ENCODE results near the gene HINFP.
A peak's percentile ranks its signal among the peaks of the same experiment; 100 is the strongest.
"Not testable (repeated sequence)": the region's sequence is repeated elsewhere in the genome, so short reads cannot be mapped to it uniquely, and the experiment has no call there.

Gene HINFP

DNA sequence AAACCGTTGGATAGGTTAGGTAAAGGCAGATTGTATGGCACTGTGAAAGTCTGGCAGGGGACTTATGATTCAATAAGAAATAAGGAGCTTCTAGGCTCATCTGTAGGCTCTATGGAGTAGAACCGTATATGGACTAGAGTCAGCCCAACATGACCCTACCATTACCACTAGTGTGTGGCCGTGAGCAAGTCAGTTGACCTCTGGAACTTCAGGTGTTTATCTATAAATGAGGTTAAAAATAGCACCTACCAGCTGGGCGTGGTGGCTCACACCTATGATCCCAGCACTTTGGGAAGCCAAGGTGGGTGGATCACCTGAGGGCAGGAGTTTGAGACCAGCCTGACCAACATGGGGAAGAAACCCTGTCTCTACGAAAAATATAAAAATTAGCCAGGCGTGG is 4.4 kb downstream of the HINFP start:
- H3K27ac ChIP-seq (ENCODE audit: low read length), result no peak overlapping the region

GRCh38 chr11:119126675-119127268 is 5.4 kb downstream of the HINFP start:
- Histone ChIP-seq H3K27ac (ENCODE audit: low read length) (no peak overlapping the region), H3K4me3 (ENCODE audit: low read length) (no peak overlapping the region), H3K4me1 (ENCODE audit: insufficient read depth, low read length) (peaks cover 6% of the 10 kb centered on the region), H3K9ac (ENCODE audit: low read depth, low read length) (no peak overlapping the region), H3K27me3 (ENCODE audit: insufficient read depth, low read length) (no peaks in the 10 kb centered on the region), H3K9me3 (ENCODE audit: insufficient read depth, low read depth, low read length) (no peaks in the 10 kb centered on the region), H3K36me3 (ENCODE audit: insufficient read depth, low read depth, low read length) (peaks cover 33% of the 10 kb centered on the region)

More for the DNA sequence above, 4.4 kb downstream of the HINFP start:
- Histone ChIP-seq H3K9me3 (ENCODE audit: insufficient read depth, low read depth, low read length) (no peaks in the 10 kb centered on the region), H3K27me3 (ENCODE audit: insufficient read depth, low read length) (no peaks in the 10 kb centered on the region), H3K4me1 (ENCODE audit: insufficient read depth, low read length) (peaks cover 6% of the 10 kb centered on the region), H3K9ac (ENCODE audit: low read depth, low read length) (no peak overlapping the region), H3K36me3 (ENCODE audit: insufficient read depth, low read depth, low read length) (peaks cover 24% of the 10 kb centered on the region), H3K4me3 (ENCODE audit: low read length) (no peak overlapping the region)

DNA sequence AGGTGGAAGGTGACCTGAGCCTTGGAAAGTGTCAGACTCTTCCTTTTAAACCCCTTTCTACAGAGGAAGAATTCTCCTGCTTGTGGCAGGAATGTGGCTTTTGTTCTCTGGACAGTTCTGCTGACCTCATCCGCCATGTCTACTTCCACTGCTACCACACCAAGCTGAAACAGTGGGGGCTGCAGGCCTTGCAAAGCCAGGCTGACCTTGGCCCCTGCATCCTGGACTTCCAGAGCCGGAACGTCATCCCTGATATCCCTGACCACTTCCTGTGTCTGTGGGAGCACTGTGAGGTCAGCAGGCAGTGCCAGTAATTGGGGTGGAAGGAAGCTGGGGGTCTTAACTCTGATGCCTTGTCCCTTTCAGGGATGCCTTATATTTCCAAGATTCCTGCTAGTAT is 9.3 kb downstream of the HINFP start:
- no peak overlapping the region for H3K27ac ChIP-seq (ENCODE audit: low read length)
- H3K36me3 ChIP-seq (ENCODE audit: insufficient read depth, low read depth, low read length), result peaks cover 56% of the 10 kb centered on the region
- H3K4me3 ChIP-seq (ENCODE audit: low read length), result no peak overlapping the region
- H3K9me3 ChIP-seq (ENCODE audit: insufficient read depth, low read depth, low read length), result no peaks in the 10 kb centered on the region
- no peaks in the 10 kb centered on the region for H3K4me1 ChIP-seq (ENCODE audit: insufficient read depth, low read length)
- H3K27me3 ChIP-seq (ENCODE audit: insufficient read depth, low read length), result no peaks in the 10 kb centered on the region
- H3K9ac ChIP-seq (ENCODE audit: low read depth, low read length), result no peak overlapping the region

- H3K36me3 ChIP-seq (ENCODE audit: insufficient read depth, low read depth, low read length), result peaks cover 53% of the 10 kb centered on the region
- H3K9me3 ChIP-seq (ENCODE audit: insufficient read depth, low read depth, low read length), result no peaks in the 10 kb centered on the region
- H3K9ac ChIP-seq (ENCODE audit: low read depth, low read length), result no peak overlapping the region
- H3K4me3 ChIP-seq (ENCODE audit: low read length), result no peak overlapping the region
- no peak overlapping the region for H3K27ac ChIP-seq (ENCODE audit: low read length)
- no peaks in the 10 kb centered on the region for H3K4me1 ChIP-seq (ENCODE audit: insufficient read depth, low read length)
- H3K27me3 ChIP-seq (ENCODE audit: insufficient read depth, low read length), result no peaks in the 10 kb centered on the region
Observed at GRCh38 chr11:119134389-119134978, 13.1 kb downstream of the HINFP start.

GRCh38 chr11:119139276-119139675 is 17.9 kb downstream of the HINFP start:
- H3K27ac ChIP-seq (ENCODE audit: low read length); H3K9me3 ChIP-seq (ENCODE audit: insufficient read depth, low read depth, low read length); H3K4me3 ChIP-seq (ENCODE audit: low read length); H3K27me3 ChIP-seq (ENCODE audit: insufficient read depth, low read length); H3K4me1 ChIP-seq (ENCODE audit: insufficient read depth, low read length); H3K36me3 ChIP-seq (ENCODE audit: insufficient read depth, low read depth, low read length); H3K9ac ChIP-seq (ENCODE audit: low read depth, low read length): not testable (repeated sequence)

DNA sequence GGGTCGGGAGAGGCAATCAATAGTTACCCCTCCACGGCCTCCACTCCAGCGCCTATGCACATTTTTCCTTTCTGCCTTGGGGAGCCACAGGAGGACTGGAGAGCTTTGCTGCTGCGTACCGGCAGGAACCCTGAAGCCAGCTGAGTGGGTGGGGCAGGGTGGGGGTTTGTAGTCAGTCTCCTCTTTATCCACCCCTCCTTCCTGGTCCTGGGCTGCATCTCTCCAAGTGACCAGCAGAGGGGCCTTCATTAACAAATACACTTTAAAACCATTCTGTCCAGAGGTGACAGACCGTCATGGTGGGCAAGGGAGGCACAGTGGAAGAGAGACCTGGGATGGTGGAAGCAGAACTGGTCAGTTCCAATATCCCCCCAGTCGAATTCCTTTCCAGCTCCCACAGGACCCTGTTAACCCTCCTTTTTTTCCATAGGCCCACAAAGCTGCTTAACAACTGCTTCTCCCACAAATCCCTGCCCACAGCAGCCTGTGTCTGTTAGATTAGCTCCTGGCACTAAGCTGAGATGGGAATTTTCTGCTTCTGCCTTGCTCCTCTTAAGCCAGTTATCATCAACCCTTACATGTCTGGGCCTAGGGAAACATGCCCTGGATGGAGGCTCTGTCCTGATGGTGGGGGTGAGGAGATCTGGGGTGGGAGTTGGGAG is 23.6 kb downstream of the HINFP start:
- no peak overlapping the region for H3K4me3 ChIP-seq (ENCODE audit: low read length)
- H3K27me3 ChIP-seq (ENCODE audit: insufficient read depth, low read length), result peaks cover 47% of the 10 kb centered on the region
- H3K9me3 ChIP-seq (ENCODE audit: insufficient read depth, low read depth, low read length), result no peaks in the 10 kb centered on the region
- H3K36me3 ChIP-seq (ENCODE audit: insufficient read depth, low read depth, low read length), result no peaks in the 10 kb centered on the region
- H3K4me1 ChIP-seq (ENCODE audit: insufficient read depth, low read length), result no peaks in the 10 kb centered on the region
- no peak overlapping the region for H3K27ac ChIP-seq (ENCODE audit: low read length)
- no peak overlapping the region for H3K9ac ChIP-seq (ENCODE audit: low read depth, low read length)

DNA sequence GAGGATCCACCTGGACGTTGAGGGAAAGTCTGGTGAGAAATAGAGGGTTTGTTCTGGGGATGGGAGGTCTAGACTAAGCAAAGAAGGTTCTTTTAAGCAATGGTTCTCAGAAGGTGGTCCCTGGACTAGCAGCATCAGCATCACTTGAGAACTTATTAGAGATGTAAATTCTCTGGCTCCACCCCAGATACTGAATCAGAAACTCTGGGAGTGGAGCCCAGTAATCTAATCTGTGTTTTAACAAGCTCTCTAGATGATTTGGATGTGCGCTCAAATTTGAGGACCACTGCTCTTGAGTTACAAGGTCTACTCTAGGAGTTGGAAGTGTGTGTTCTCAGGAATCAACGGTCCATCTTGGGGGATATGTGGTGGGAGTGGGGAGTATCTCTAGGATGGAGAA is 24.2 kb downstream of the HINFP start:
- Histone ChIP-seq H3K9me3 (ENCODE audit: insufficient read depth, low read depth, low read length) (no peaks in the 10 kb centered on the region), H3K4me3 (ENCODE audit: low read length) (no peak overlapping the region), H3K27me3 (ENCODE audit: insufficient read depth, low read length) (peaks cover 53% of the 10 kb centered on the region), H3K36me3 (ENCODE audit: insufficient read depth, low read depth, low read length) (no peaks in the 10 kb centered on the region), H3K9ac (ENCODE audit: low read depth, low read length) (no peak overlapping the region), H3K4me1 (ENCODE audit: insufficient read depth, low read length) (no peaks in the 10 kb centered on the region), H3K27ac (ENCODE audit: low read length) (no peak overlapping the region)

GRCh38 chr11:119147604-119148333 is 26.4 kb downstream of the HINFP start:
- H3K27me3 ChIP-seq (ENCODE audit: insufficient read depth, low read length), result peaks cover 73% of the 10 kb centered on the region
- no peaks in the 10 kb centered on the region for H3K9me3 ChIP-seq (ENCODE audit: insufficient read depth, low read depth, low read length)

DNA sequence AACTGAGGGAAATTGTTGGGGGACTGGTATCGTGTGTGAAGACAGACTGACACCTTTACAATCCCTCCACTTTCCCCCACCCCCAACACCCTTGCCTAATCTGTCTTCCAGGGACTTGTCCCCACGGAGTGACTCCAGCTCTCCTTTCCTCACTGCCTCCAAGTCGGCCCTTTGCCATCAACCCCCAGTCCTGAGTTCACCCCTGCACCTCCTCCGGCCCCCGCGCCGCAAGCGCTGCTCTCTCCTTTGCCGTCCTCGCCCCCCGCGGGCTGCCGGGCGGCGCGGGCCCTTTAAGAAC is 27.3 kb downstream of the HINFP start:
- no peak overlapping the region for H3K27ac ChIP-seq (ENCODE audit: low read length)
- H3K27me3 ChIP-seq (ENCODE audit: insufficient read depth, low read length), result peaks cover 73% of the 10 kb centered on the region
- H3K9ac ChIP-seq (ENCODE audit: low read depth, low read length), result no peak overlapping the region
- peak overlapping the region; percentile 69; the same call in 1 of the 2 replicates for H3K4me3 ChIP-seq (ENCODE audit: low read length)
- H3K9me3 ChIP-seq (ENCODE audit: insufficient read depth, low read depth, low read length), result no peaks in the 10 kb centered on the region
- H3K36me3 ChIP-seq (ENCODE audit: insufficient read depth, low read depth, low read length), result no peaks in the 10 kb centered on the region
- no peaks in the 10 kb centered on the region for H3K4me1 ChIP-seq (ENCODE audit: insufficient read depth, low read length)

More at GRCh38 chr11:119147604-119148333, 26.4 kb downstream of the HINFP start:
- Histone ChIP-seq H3K4me3 (ENCODE audit: low read length) (no peak overlapping the region), H3K9ac (ENCODE audit: low read depth, low read length) (no peak overlapping the region), H3K36me3 (ENCODE audit: insufficient read depth, low read depth, low read length) (no peaks in the 10 kb centered on the region), H3K27ac (ENCODE audit: low read length) (no peak overlapping the region), H3K4me1 (ENCODE audit: insufficient read depth, low read length) (no peaks in the 10 kb centered on the region)

GRCh38 chr11:119149018-119149785 is 27.8 kb downstream of the HINFP start, which contains the start of gene ABCG4:
TSS of gene ABCG4 (plus strand) at chr11:119149052. CDS start at chr11:119149966, 914 bp downstream.
- no peak within 1 kb of the TSS for H3K9ac ChIP-seq (ENCODE audit: low read depth, low read length)
- no peaks in the 10 kb centered on the region for H3K9me3 ChIP-seq (ENCODE audit: insufficient read depth, low read depth, low read length)
- no peaks in the 10 kb centered on the region for H3K4me1 ChIP-seq (ENCODE audit: insufficient read depth, low read length)
- no peak within 1 kb of the TSS for H3K27ac ChIP-seq (ENCODE audit: low read length)
- peak within 1 kb of the TSS; percentile 69 for H3K4me3 ChIP-seq (ENCODE audit: low read length)
- H3K36me3 ChIP-seq (ENCODE audit: insufficient read depth, low read depth, low read length), result no peaks in the 10 kb centered on the region
- peaks cover 73% of the 10 kb centered on the region for H3K27me3 ChIP-seq (ENCODE audit: insufficient read depth, low read length)

DNA sequence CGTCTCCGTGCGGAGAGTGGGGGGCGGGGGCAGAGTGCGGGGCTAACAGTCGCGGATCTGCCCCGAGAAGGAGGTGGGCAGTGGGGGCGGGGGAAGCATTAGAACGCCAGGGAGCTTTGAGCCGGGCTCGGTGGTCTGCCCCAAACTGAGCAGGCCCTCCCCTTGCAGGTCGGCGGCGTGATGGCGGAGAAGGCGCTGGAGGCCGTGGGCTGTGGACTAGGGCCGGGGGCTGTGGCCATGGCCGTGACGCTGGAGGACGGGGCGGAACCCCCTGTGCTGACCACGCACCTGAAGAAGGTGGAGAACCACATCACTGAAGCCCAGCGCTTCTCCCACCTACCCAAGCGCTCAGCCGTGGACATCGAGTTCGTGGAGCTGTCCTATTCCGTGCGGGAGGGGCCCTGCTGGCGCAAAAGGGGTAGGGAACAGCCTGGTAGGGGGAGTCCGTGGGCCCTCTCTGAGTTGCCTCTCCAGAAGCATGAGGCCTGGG is 28.5 kb downstream of the HINFP start:
- no peaks in the 10 kb centered on the region for H3K9me3 ChIP-seq (ENCODE audit: insufficient read depth, low read depth, low read length)
- peaks cover 76% of the 10 kb centered on the region for H3K27me3 ChIP-seq (ENCODE audit: insufficient read depth, low read length)
- no peaks in the 10 kb centered on the region for H3K4me1 ChIP-seq (ENCODE audit: insufficient read depth, low read length)
- no peak overlapping the region for H3K9ac ChIP-seq (ENCODE audit: low read depth, low read length)
- peak overlapping the region; percentile 69 for H3K4me3 ChIP-seq (ENCODE audit: low read length)
- no peak overlapping the region for H3K27ac ChIP-seq (ENCODE audit: low read length)
- no peaks in the 10 kb centered on the region for H3K36me3 ChIP-seq (ENCODE audit: insufficient read depth, low read depth, low read length)

Measured in iPS-20b (cell line).